GM23248 (cell line): ENCODE data around the gene HDGFL3.

Experiments
- EZH2 ChIP-seq: fragments of 200-600 bp; sonication (generic); IDR thresholded peaks from 2 replicates; pipeline ENCODE4 v1.6.1; 2018; ENCODE audit warnings: antibody characterized with exemption, mild to moderate bottlenecking; ENCODE audit not compliant: insufficient read depth, poor library complexity, severe bottlenecking
- EZH2phosphoT487 ChIP-seq: fragments of 200-600 bp; sonication (generic); IDR thresholded peaks from 2 replicates; pipeline ENCODE4 v1.6.1; 2018; ENCODE audit warnings: antibody characterized with exemption, moderate library complexity, mild to moderate bottlenecking, low read depth; ENCODE audit not compliant: insufficient read depth

DNA sequence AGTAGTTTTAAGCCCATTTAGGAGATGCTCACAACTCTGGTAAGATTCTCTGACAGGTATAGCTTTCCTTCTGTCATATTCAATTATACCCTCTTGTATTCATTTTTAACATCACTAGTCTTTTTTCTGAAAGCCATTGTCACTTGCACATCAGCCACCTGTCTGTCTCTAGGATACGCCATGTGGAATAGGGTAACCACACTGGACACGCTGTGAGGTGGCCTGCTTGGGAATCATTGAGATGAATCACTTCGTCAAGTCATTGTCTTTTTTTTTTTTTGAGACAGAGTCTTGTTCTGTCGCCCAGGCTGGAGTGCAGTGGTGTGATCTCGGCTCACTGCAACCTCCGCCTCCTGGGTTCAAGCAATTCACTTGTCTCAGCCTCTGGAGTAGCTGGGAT lies 92.8 kb downstream of the HDGFL3 start:
- no peak for TF ChIP-seq EZH2
- TF ChIP-seq EZH2phosphoT487, result no peak
